Tibial nerve (tissue), 4 donors: ENCODE data around the gene TREX2. TPM values are rescaled to one million over a fixed set of nuclear protein-coding genes. Genes with fewer than 3 reads are reported as not detected.
A peak's percentile ranks its signal among the peaks of the same experiment; 100 is the strongest.

Source experiments
- DNase-seq, 2 donors: peaks; one replicate each; pipeline ENCODE4 v3.0.0-alpha.2; 2019; ENCODE audit warnings: low spot score in 2 of 2
- H3K27ac ChIP-seq, 4 donors: fragments of 200-600 bp; sonication (generic) in 3 of 4; one replicate each; pipeline ENCODE4 v1.5.1; 2017 to 2019; ENCODE audit warnings: mild to moderate bottlenecking in 1 of 4
- H3K27me3 ChIP-seq, 2 donors: fragments of 200-600 bp; sonication (generic) in 1 of 2; one replicate each; pipeline versions ENCODE4 v1.5.1 to v1.6.0; 2017 to 2019
- H3K36me3 ChIP-seq, 3 donors: fragments of 200-600 bp; sonication (generic); one replicate each; pipeline ENCODE4 v1.5.1; 2018 to 2019
- H3K4me1 ChIP-seq, 4 donors: fragments of 200-600 bp; sonication (generic) in 3 of 4; one replicate each; pipeline ENCODE4 v1.5.1; 2017 to 2019
- H3K4me3 ChIP-seq, 4 donors: fragments of 200-600 bp; sonication (generic) in 3 of 4; one replicate each; pipeline ENCODE4 v1.5.1; 2017 to 2019; ENCODE audit warnings: mild to moderate bottlenecking in 1 of 4, moderate library complexity in 1 of 4
- H3K9me3 ChIP-seq, 4 donors: fragments of 200-600 bp; sonication (generic) in 3 of 4; one replicate each; pipeline ENCODE4 v1.5.1; 2017 to 2019
- CTCF ChIP-seq, 5 experiments: fragments of 200-600 bp in 3 of 5; fragments of 450-650 bp in 2 of 5; sonication (generic) in 3 of 5; IDR thresholded peaks; one replicate each; pipeline ENCODE4 v1.5.1; 2016 to 2019; ENCODE audit warnings: antibody characterized with exemption in 5 of 5, mild to moderate bottlenecking in 3 of 5, moderate library complexity in 2 of 5
- EP300 ChIP-seq, 2 donors: sonication (generic); formaldehyde crosslinking; IDR thresholded peaks; one replicate each; pipeline ENCODE4 v1.6.1; 2017; ENCODE audit warnings: antibody characterized with exemption in 2 of 2, mild to moderate bottlenecking in 1 of 2
- POLR2A ChIP-seq, 2 donors: fragments of 450-650 bp; IDR thresholded peaks; one replicate each; pipeline ENCODE4 v1.6.1; 2017; ENCODE audit warnings: antibody characterized with exemption in 2 of 2, mild to moderate bottlenecking in 2 of 2, moderate library complexity in 2 of 2
- WGBS, 2 donors: methylation state at CpG; one replicate each; pipeline ENCODE4 v1.1.5; 2018; 5-methylcytosine and 5-hydroxymethylcytosine counted together
- total RNA-seq, 4 donors: library from RNA; depleted of rRNA; stranded (reverse); fragments of >200 nt; gene quantifications; one replicate each; pipeline ENCODE4 v1.1.0, GENCODE V29; 2016

The TREX2 gene
- total RNA-seq, 4 donors from 2014 or later = 1.5 to 4.4 (median 3.3) TPM

DNA sequence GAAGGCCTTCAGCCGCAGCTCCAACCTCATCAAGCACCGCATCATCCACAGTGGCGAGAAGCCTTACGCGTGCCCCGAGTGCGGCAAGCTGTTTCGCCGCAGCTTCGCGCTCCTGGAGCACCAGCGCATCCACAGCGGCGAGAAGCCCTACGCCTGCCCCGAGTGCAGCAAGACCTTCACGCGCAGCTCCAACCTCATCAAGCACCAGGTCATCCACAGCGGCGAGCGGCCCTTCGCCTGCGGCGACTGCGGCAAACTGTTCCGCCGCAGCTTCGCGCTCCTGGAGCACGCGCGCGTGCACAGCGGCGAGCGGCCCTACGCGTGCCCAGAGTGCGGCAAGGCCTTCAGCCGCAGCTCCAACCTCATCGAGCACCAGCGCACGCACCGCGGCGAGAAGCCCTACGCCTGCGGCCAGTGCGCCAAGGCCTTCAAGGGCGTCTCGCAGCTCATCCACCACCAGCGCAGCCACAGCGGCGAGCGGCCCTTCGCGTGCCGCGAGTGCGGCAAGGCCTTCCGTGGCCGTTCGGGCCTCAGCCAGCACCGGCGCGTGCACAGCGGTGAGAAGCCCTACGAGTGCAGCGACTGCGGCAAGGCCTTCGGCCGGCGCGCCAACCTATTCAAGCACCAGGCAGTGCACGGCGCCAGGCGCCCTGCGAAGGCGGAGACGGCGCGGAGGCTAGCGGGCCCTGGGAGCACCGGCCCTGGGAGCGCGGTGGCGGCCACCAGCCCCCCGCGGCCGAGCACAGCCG, 24.8 kb downstream of the TREX2 start:
- H3K4me1 ChIP-seq = no peaks in the 10 kb centered on the region
- H3K4me3 ChIP-seq = no peak overlapping the region
- no peak for DNase-seq
- WGBS, 2 donors = 89 to 97% methylated on average over 22 to 78 of the region's 91 CpGs
- H3K36me3 ChIP-seq = peaks cover 0 to 17% (median 0%) of the 10 kb centered on the region in 3 donors
- H3K27ac ChIP-seq = no peak overlapping the region
- no peaks in the 10 kb centered on the region for H3K27me3 ChIP-seq
- no peaks in the 10 kb centered on the region for H3K9me3 ChIP-seq
- TF ChIP-seq CTCF (IDR thresholded peaks at IDR 0.05) = no peak
- no peak for TF ChIP-seq EP300 (IDR thresholded peaks at IDR 0.05)
- TF ChIP-seq POLR2A (IDR thresholded peaks at IDR 0.05) = no peak

DNA sequence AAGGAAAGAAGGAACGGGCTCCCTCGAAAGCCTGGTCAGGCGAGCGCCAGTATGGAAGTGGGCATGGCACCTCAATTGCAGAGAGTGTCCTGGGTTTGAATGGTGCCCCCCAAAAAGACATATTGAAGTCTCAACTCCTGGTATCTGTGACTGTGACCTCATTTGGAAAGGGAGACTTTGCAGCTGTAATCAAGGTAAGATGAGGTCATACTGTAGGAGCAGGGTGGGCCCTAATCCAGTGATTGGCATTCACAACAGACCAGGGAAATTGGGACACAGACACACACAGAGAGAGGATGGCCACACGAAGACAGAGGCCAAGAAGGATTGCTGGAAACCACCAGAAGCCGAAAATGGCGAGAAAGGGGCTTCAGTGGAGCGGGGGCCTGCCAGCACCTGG, 28.2 kb downstream of the TREX2 start:
- Histone ChIP-seq H3K9me3 (no peaks in the 10 kb centered on the region), H3K27ac (no peak overlapping the region), H3K4me1 (no peaks in the 10 kb centered on the region), H3K27me3 (no peaks in the 10 kb centered on the region), H3K4me3 (no peak overlapping the region), H3K36me3 (peaks cover 0 to 17% (median 0%) of the 10 kb centered on the region in 3 donors)
- 84 to 85% methylated on average over 8 of the region's 8 CpGs for WGBS, 2 donors
- no peak for DNase-seq
- TF ChIP-seq POLR2A (IDR thresholded peaks at IDR 0.05) (no peak), CTCF (IDR thresholded peaks at IDR 0.05) (no peak), EP300 (IDR thresholded peaks at IDR 0.05) (no peak)

DNA sequence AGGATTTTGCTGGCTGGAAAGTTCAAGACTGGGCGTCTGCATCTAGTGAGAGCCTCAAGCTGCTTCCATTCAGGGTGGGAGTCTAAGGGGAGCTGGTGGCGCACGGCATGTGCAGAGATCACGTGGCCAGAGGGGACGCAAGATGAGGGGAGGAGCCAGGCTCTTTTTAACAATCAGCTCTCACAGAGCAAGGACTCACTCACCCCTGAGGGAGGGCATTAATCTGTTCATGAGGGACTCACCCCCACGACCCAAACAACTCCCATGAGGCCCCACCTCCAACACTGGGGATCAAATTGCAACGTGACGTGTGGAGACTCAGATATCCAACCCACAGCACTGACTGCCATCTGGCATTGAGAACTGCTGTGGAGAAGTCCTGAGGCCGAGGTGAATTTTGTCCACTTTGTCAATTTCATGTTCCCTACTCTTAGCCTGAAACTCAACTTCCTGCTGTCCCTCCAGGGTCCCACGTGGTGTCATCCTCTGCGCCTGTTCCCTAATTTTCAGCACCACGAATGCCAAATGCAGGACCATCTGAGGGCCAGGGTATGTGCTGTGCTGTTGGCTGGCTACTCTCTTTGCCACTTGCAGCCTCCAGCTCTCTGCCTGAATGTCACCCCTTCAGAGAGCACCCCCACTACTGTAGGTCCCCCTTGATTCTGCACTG, 28.9 kb downstream of the TREX2 start:
- no peaks in the 10 kb centered on the region for H3K9me3 ChIP-seq
- H3K4me1 ChIP-seq = peaks cover 0 to 6% (median 0%) of the 10 kb centered on the region in 4 donors
- WGBS, 2 donors = 43 to 55% methylated on average over 6 to 12 of the region's 12 CpGs
- no peaks in the 10 kb centered on the region for H3K27me3 ChIP-seq
- no peak for DNase-seq
- peaks cover 0 to 15% (median 0%) of the 10 kb centered on the region in 3 donors for H3K36me3 ChIP-seq
- no peak overlapping the region for H3K4me3 ChIP-seq
- no peak overlapping the region for H3K27ac ChIP-seq
- no peak for TF ChIP-seq CTCF (IDR thresholded peaks at IDR 0.05)
- TF ChIP-seq POLR2A (IDR thresholded peaks at IDR 0.05) = no peak
- TF ChIP-seq EP300 (IDR thresholded peaks at IDR 0.05) = no peak

DNA sequence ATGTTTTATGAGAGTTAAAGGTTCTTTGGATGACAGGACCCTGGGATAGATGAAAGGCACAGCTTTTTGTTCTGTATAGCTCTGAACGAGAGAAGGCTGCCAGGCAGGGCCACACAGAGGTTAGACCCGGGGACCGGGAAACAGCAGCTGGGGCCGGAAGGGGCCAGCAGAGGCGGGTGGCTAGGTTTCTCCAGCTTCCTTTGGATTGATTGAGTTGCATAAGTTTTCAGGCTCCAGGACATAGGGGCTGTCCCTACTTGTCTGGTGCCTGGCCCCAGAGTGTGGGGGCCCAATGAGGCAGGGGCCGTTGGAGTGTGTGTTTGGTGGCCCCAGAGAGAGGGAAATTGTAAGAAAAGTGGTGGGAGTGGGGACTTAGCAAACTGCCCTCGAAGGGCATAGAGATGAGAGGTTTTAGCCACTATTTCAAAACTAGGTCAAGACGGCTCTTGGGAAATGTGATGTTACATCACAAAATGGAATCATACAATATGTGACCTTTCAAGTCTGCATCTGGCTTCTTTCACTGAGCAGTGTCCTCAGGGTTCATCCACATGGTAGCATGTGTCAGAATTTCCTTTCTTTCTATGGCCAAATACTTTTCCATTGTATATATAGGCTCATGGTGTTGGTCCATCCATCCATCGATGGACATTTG, 30.9 kb downstream of the TREX2 start:
- DNase-seq = peak in 1 of 2 donors; percentile 11
- Histone ChIP-seq H3K36me3 (no peaks in the 10 kb centered on the region), H3K27me3 (no peaks in the 10 kb centered on the region), H3K4me1 (peaks cover 0 to 12% (median 0%) of the 10 kb centered on the region in 4 donors), H3K27ac (no peak overlapping the region), H3K4me3 (no peak overlapping the region), H3K9me3 (no peaks in the 10 kb centered on the region)
- TF ChIP-seq EP300 (IDR thresholded peaks at IDR 0.05) (peak in 1 of 2 donors; percentile 13), CTCF (IDR thresholded peaks at IDR 0.05) (no peak)
- WGBS, 2 donors = 65 to 67% methylated on average over 8 to 9 of the region's 9 CpGs

- H3K27ac ChIP-seq = no peak overlapping the region
- TF ChIP-seq POLR2A (IDR thresholded peaks at IDR 0.05) (no peak), CTCF (IDR thresholded peaks at IDR 0.05) (no peak), EP300 (IDR thresholded peaks at IDR 0.05) (no peak)
- no peak overlapping the region for H3K4me3 ChIP-seq
- no peaks in the 10 kb centered on the region for H3K9me3 ChIP-seq
- H3K4me1 ChIP-seq = peaks cover 0 to 12% (median 0%) of the 10 kb centered on the region in 4 donors
- H3K27me3 ChIP-seq = no peaks in the 10 kb centered on the region
- no peaks in the 10 kb centered on the region for H3K36me3 ChIP-seq
- DNase-seq = no peak
- 83% methylated on average over 11 of the region's 11 CpGs; no CpG with 5 or more reads in 1 of the 2 donors for WGBS, 2 donors
Observed at GRCh38 chrX:153413731-153414130, 32.1 kb downstream of the TREX2 start.
